Mucosa of descending colon (tissue), 3 donors: ENCODE measurements around the gene TLK2. TPM values are rescaled to one million over a fixed set of nuclear protein-coding genes. Genes with fewer than 3 reads are reported as not detected.

Experiments
- ATAC-seq: fragments of 200-7000 bp; cut with Tn5 transposase; one replicate; pipeline ENCODE4 v1.9.1; 2020; ENCODE audit warnings: mild to moderate bottlenecking, moderate library complexity
- DNase-seq, 3 donors: peaks; one replicate each; pipeline ENCODE4 v3.0.0-alpha.2; 2020
- H3K36me3 ChIP-seq: fragments of 200-600 bp; one replicate; pipeline ENCODE4 v1.8.0; 2021; ENCODE audit warnings: low read depth, mild to moderate bottlenecking
- H3K4me1 ChIP-seq: fragments of 200-600 bp; one replicate; pipeline ENCODE4 v1.8.0; 2021; ENCODE audit warnings: low read depth, mild to moderate bottlenecking
- H3K4me3 ChIP-seq: fragments of 200-600 bp; one replicate; pipeline ENCODE4 v1.8.0; 2021; ENCODE audit warnings: mild to moderate bottlenecking
- H3K9me3 ChIP-seq: fragments of 200-600 bp; one replicate; pipeline ENCODE4 v1.8.0; 2021; ENCODE audit warnings: mild to moderate bottlenecking
- intact Hi-C, 2 donors: fragments of 100-400 bp; cut with DNase I in 1 of 2; cut with micrococcal nuclease in 1 of 2; formaldehyde crosslinking; loops; one replicate each; pipeline versions ENCODE4 v1.11.0 to v1.11.1; 2022; cut with DNase I, micrococcal nuclease
- total RNA-seq, 3 donors: library from RNA; stranded (reverse); fragmentation: NEBNext Ultra II Directional in 2 of 3; extraction: Animal tissue kit (Norgen Biotek cat#: 25700) in 2 of 3; gene quantifications; one replicate each; pipeline versions ENCODE4 v1.2.1 to v1.2.4, GENCODE V29; 2021 to 2023
- TF ChIP-seq, protein P1 (sequence below): fragments of 200-600 bp; IDR thresholded peaks from one replicate; pipeline ENCODE4 v1.8.0; 2022; ENCODE audit warnings: antibody characterized with exemption, mild to moderate bottlenecking
- donor health status: DM: no; HTN: no; CAD: no; lungs with moderate emphysema.
- donor health status: DM: no; HTN: no; CAD: no.
- donor health status: DM: no; HTN: yes; CAD: no.

TLK2 gene
- total RNA-seq, 3 donors from 2014 or later, result 39.6 to 55.0 (median 47.0) TPM

GRCh38 chr17:62616993-62617893, 138.6 kb downstream of the TLK2 start:
- H3K9me3 ChIP-seq, result no peaks in the 10 kb centered on the region
- H3K4me1 ChIP-seq, result no peaks in the 10 kb centered on the region
- H3K36me3 ChIP-seq, result no peaks in the 10 kb centered on the region
- intact Hi-C loops, result no loop called here
- DNase-seq, result no peak
- peak; percentile 7 for ATAC-seq
- TF ChIP-seq, protein P1, sequence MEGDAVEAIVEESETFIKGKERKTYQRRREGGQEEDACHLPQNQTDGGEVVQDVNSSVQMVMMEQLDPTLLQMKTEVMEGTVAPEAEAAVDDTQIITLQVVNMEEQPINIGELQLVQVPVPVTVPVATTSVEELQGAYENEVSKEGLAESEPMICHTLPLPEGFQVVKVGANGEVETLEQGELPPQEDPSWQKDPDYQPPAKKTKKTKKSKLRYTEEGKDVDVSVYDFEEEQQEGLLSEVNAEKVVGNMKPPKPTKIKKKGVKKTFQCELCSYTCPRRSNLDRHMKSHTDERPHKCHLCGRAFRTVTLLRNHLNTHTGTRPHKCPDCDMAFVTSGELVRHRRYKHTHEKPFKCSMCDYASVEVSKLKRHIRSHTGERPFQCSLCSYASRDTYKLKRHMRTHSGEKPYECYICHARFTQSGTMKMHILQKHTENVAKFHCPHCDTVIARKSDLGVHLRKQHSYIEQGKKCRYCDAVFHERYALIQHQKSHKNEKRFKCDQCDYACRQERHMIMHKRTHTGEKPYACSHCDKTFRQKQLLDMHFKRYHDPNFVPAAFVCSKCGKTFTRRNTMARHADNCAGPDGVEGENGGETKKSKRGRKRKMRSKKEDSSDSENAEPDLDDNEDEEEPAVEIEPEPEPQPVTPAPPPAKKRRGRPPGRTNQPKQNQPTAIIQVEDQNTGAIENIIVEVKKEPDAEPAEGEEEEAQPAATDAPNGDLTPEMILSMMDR, result no peak
- no peak overlapping the region for H3K4me3 ChIP-seq

GRCh38 chr17:62617894-62618472, 139.4 kb downstream of the TLK2 start:
- ATAC-seq, result no peak

GRCh38 chr17:62618647-62619416, 140.2 kb downstream of the TLK2 start:
- ATAC-seq (peak; percentile 4), DNase-seq (no peak)
- intact Hi-C loops, result no loop called here
- Histone ChIP-seq H3K4me3 (no peak overlapping the region), H3K9me3 (no peaks in the 10 kb centered on the region), H3K36me3 (no peaks in the 10 kb centered on the region), H3K4me1 (no peaks in the 10 kb centered on the region)
- TF ChIP-seq, protein P1, result no peak

More at GRCh38 chr17:62617894-62618472, 139.4 kb downstream of the TLK2 start:
- TF ChIP-seq, protein P1, result no peak
- no peak for DNase-seq
- Histone ChIP-seq H3K36me3 (no peaks in the 10 kb centered on the region), H3K4me1 (no peaks in the 10 kb centered on the region), H3K9me3 (no peaks in the 10 kb centered on the region), H3K4me3 (no peak overlapping the region)
- intact Hi-C loops, result no loop called here

DNA sequence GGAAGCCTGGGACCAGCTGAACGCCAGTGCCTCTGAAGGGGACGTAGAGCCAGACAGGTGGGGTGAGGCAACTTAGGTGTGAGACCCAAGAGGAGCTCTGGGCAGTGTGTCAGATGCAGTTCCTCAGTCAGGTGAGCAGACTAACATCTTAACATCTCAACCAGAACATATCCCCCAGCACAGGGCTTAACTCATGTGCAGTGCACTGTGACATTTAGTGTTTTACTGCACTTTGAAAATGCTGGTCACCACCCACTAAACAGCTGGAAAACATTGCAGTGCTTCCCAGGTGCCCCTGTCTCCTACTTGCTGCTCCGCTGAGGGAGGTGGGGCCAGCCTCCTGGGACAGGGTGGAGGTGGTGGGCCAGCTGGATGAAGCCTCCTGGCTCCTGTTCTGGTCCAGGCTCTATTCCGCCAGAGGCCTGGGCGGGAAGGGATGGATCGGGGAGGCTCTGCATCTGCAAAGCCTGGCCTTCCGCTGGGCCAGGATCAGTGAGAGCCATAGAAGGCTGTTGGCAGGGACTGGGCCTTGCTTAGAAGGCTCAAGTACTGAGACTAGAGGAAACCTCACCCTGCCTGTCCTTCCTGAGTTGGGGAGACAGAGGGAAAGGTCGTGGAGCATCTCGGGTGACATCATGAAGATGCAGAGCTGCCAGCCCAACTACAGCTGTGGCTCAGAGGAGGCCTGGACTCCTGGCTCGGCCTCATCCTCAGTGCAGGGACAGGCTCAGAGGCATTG, 141.0 kb downstream of the TLK2 start:
- Histone ChIP-seq H3K4me1 (no peaks in the 10 kb centered on the region), H3K4me3 (no peak overlapping the region), H3K36me3 (no peaks in the 10 kb centered on the region), H3K9me3 (no peaks in the 10 kb centered on the region)
- ATAC-seq, result peak; percentile 17
- TF ChIP-seq, protein P1, result no peak
- intact Hi-C loops, result no loop called here
- DNase-seq, result no peak

DNA sequence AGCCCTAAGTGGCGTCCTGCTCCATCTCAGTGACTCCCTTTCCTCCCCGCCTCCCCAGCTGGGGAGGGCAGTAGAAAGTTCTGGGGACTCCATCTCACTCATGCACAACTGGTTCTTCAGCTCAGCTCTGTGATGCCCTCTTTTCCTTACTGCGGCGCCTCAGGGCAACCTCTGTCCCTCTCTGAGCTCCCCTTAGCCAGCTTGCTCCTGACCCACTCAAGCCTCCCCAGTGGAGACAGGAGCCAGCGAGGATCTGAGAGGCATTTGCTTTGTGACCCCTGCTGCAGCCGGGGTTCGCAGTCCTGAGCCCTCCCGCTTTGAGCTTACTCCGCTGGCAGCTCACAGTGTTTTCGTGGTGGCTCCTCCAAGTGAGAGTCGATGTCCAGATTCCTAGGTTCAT, 142.6 kb downstream of the TLK2 start:
- Histone ChIP-seq H3K4me3 (no peak overlapping the region), H3K4me1 (no peaks in the 10 kb centered on the region), H3K36me3 (no peaks in the 10 kb centered on the region), H3K9me3 (no peaks in the 10 kb centered on the region)
- TF ChIP-seq, protein P1, result no peak
- DNase-seq, result no peak
- ATAC-seq, result no peak
- intact Hi-C loops, result no loop called here
